ENCODE measurements around the gene CDH15.

DNA sequence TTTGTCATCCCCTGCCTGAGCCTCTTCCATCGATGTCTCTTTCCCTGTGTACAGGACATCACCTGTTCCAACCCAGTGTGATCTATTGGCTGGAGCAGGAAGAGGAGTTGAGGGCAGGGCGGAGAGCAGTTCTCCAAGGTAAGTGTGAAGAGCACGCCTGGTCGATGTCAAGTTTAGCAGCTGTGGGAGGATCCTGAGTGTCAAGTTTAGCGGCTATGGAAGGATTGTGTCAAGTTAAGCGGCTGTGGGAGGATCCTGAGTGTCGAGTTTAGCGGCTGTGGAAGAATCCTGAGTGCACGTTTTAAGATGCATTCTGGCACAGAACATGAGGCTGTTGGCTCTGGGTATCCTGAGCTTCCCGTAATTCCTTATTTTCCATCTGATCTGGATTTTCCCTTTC is 53.1 kb downstream of the CDH15 start:
- TF ChIP-seq ZNF274 (IDR thresholded peaks at IDR 0.05; ENCODE audit: low read depth, low read length) (no peak), YY1 (IDR thresholded peaks at IDR 0.05; ENCODE audit: insufficient read depth, insufficient read length) (no peak), SUZ12 (IDR thresholded peaks at IDR 0.05; ENCODE audit: extremely low read depth, insufficient read depth, insufficient read length) (no peak)

Measured in NT2/D1 (cell line).